GM12878 (cell line): ENCODE results near the gene CSMD2. TPM values are rescaled to one million over a fixed set of nuclear protein-coding genes. Genes with fewer than 3 reads are reported as not detected.

Experiments
- ATAC-seq: fragments of 200-7000 bp; cut with Tn5 transposase; 3 replicates; pipeline ENCODE4 v1.9.1; 2020; ENCODE audit warnings: mild to moderate bottlenecking, moderate library complexity
- BruUV-seq: library from RNA; stranded (reverse); fragments of 400-500 nt; replicated peaks from 2 replicates; lab custom pipeline; 2021; lab: Mats Ljungman, UMichigan
- CTCF ChIA-PET: fragments of 300-600 bp; sonication (Branson Sonifier 250); formaldehyde crosslinking; extraction: SDS; loops from one replicate; lab custom pipeline; 2021; ENCODE audit warnings: inconsistent platforms; lab: Yijun Ruan, JAX
- POLR2A ChIA-PET: fragments of 350-600 bp; formaldehyde crosslinking; extraction: SDS; loops from one replicate; lab custom pipeline; 2021; ENCODE audit warnings: inconsistent platforms; lab: Charles Lee
- RAD21 ChIA-PET: fragments of 300-600 bp; sonication (Branson Sonifier 250); formaldehyde crosslinking; loops from one replicate; lab custom pipeline; 2023; ENCODE audit warnings: antibody characterized with exemption; ENCODE audit not compliant: unreplicated experiment; lab: Charles Lee
- SMC1A ChIA-PET: fragments of 300-600 bp; sonication (Branson Sonifier 250); formaldehyde crosslinking; loops from one replicate; lab custom pipeline; 2023; ENCODE audit not compliant: unreplicated experiment, uncharacterized antibody; lab: Charles Lee
- DNase-seq: peaks from one replicate; pipeline ENCODE4 v3.0.0-alpha.2; 2011; ENCODE audit warnings: low read depth, low spot score
- FAIRE-seq: peaks from 3 replicates; lab custom pipeline; 2011; peaks lifted over from hg19 to GRCh38; lab: Jason Lieb, UNC
- H2AFZ ChIP-seq: 2 replicates; pipeline ENCODE4 v1.6.0; 2011; ENCODE audit warnings: low read depth, low read length, control low read depth; ENCODE audit not compliant: control insufficient read depth
- H3K27ac ChIP-seq: 2 replicates; pipeline ENCODE4 v1.5.1; 2011; ENCODE audit warnings: control low read depth; ENCODE audit not compliant: control insufficient read depth, insufficient read depth
- H3K27me3 ChIP-seq, 2 experiments: replicated peaks in 1 of 2; 2 replicates each; pipeline versions ENCODE4 v1.6.0 to v1.6.1; 2011; ENCODE audit warnings: low read length in 1 of 2; ENCODE audit not compliant: control insufficient read depth in 2 of 2, insufficient read depth in 2 of 2
- H3K36me3 ChIP-seq, 2 experiments: 2 replicates each; pipeline ENCODE4 v1.5.1; 2011; ENCODE audit warnings: low read length in 1 of 2; ENCODE audit not compliant: control insufficient read depth in 2 of 2, insufficient read depth in 2 of 2
- H3K4me1 ChIP-seq: 2 replicates; pipeline ENCODE4 v1.6.1; 2011; ENCODE audit warnings: mild to moderate bottlenecking, low read length, moderate library complexity, mixed read lengths; ENCODE audit not compliant: control insufficient read depth, insufficient read depth
- H3K4me2 ChIP-seq: 2 replicates; pipeline ENCODE4 v1.6.0; 2011; ENCODE audit warnings: control low read depth; ENCODE audit not compliant: control insufficient read depth, insufficient read depth
- H3K4me3 ChIP-seq: fragments of 200-600 bp; sonication (generic); 2 replicates; pipeline ENCODE4 v1.5.1; 2016
- H3K79me2 ChIP-seq: 2 replicates; pipeline ENCODE4 v1.6.0; 2011; ENCODE audit warnings: low read length; ENCODE audit not compliant: control insufficient read depth, insufficient read depth
- H3K9ac ChIP-seq: 2 replicates; pipeline ENCODE4 v1.8.0; 2011; ENCODE audit warnings: low read length, control low read depth, mixed read lengths; ENCODE audit not compliant: control insufficient read depth, insufficient read depth
- H3K9me3 ChIP-seq: replicated peaks from 3 replicates; pipeline ENCODE4 v1.5.1; 2011; ENCODE audit warnings: mild to moderate bottlenecking, low read length; ENCODE audit not compliant: control insufficient read depth, insufficient read depth
- H4K20me1 ChIP-seq: 2 replicates; pipeline ENCODE4 v1.6.0; 2011; ENCODE audit not compliant: control insufficient read depth, insufficient read depth
- CHD1 ChIP-seq: IDR thresholded peaks from 2 replicates; pipeline ENCODE4 v1.6.1; 2012; ENCODE audit warnings: low read depth, low read length, improper control_type of control experiment
- DPF2 ChIP-seq: fragments of 450-650 bp; IDR thresholded peaks from 2 replicates; pipeline ENCODE4 v1.6.1; 2017; ENCODE audit warnings: mild to moderate bottlenecking
- NR2C2 ChIP-seq: IDR thresholded peaks from 2 replicates; pipeline ENCODE4 v1.6.1; 2011; ENCODE audit warnings: borderline replicate concordance, low read depth; ENCODE audit not compliant: control insufficient read depth, insufficient read length
- POLR2AphosphoS2 ChIP-seq: IDR thresholded peaks from 2 replicates; pipeline ENCODE4 v1.6.1; 2011; ENCODE audit warnings: low read depth, mild to moderate bottlenecking, low read length, improper control_type of control experiment, moderate library complexity
- RAD21 ChIP-seq: IDR thresholded peaks from 2 replicates; pipeline ENCODE4 v1.6.1; 2011; ENCODE audit warnings: mild to moderate bottlenecking, low read depth, low read length, moderate library complexity; ENCODE audit not compliant: insufficient read depth
- RBBP5 ChIP-seq: fragments of 200-600 bp; sonication (generic); conservative IDR thresholded peaks from 2 replicates; pipeline ENCODE4 v1.6.1; 2016
- SMARCA5 ChIP-seq: fragments of 450-650 bp; IDR thresholded peaks from 2 replicates; pipeline ENCODE4 v1.6.1; 2017; ENCODE audit warnings: mild to moderate bottlenecking
- TCF12 ChIP-seq: IDR thresholded peaks from 2 replicates; pipeline ENCODE4 v1.6.1; 2011; ENCODE audit warnings: low read depth, mild to moderate bottlenecking, low read length
- WGBS: methylation state at CpG from one replicate; pipeline ENCODE4 v1.1.6; 2016; ENCODE audit warnings: low lambda C conversion rate; ENCODE audit not compliant: insufficient replicate concordance, insufficient coverage; ENCODE audit errors: missing lambda C conversion rate; 5-methylcytosine and 5-hydroxymethylcytosine counted together
- in situ Hi-C: fragments of 300-500 bp; cut with MboI; formaldehyde crosslinking; loops from 9 replicates; pipeline ENCODE4 v1.14.3; 2018; ENCODE audit warnings: mixed read lengths
- intact Hi-C: fragments of 100-400 bp; cut with micrococcal nuclease; formaldehyde crosslinking; loops from one replicate; pipeline ENCODE4 v1.14.2; 2022; ENCODE audit not compliant: unreplicated experiment
- polyA plus RNA-seq, 11 experiments: library from polyadenylated mRNA; depleted of rRNA in 4 of 11; unstranded in 6 of 11; stranded (reverse) in 5 of 11; fragments of >200 nt; fragmentation: Nextera tagmentation in 4 of 11; fragmentation: Illumina TruSeq in 1 of 11; extraction: Ambion mirVana in 4 of 11; extraction: Trizol in 1 of 11; gene quantifications; 1 replicate in 1 of 11; 2 replicates in 10 of 11; pipeline versions ENCODE4 v1.2.1 to v1.2.3, GENCODE V29; 2011 to 2016; ENCODE audit warnings: inconsistent platforms in 2 of 11, missing spikeins in 2 of 11, low read depth in 1 of 11
- total RNA-seq, 4 experiments: library from RNA; depleted of rRNA in 3 of 4; stranded (reverse); fragments of >200 nt in 3 of 4; fragmentation: Illumina TruSeq in 1 of 4; extraction: Trizol in 1 of 4; gene quantifications; 2 replicates each; pipeline versions ENCODE4 v1.2.1 to v1.2.3, GENCODE V29; 2013 to 2021
- TF ChIP-seq, protein P1 (sequence below): IDR thresholded peaks from 2 replicates; pipeline ENCODE4 v1.6.1; 2012; ENCODE audit warnings: low read depth, low read length, improper control_type of control experiment
- TF ChIP-seq, protein P2 (sequence below): IDR thresholded peaks from 2 replicates; pipeline ENCODE4 v1.6.1; 2011; ENCODE audit warnings: mild to moderate bottlenecking, low read depth, low read length, moderate library complexity; ENCODE audit not compliant: insufficient replicate concordance
- TF ChIP-seq, protein P3 (sequence below): fragments of 450-650 bp; IDR thresholded peaks from 2 replicates; pipeline ENCODE4 v1.6.1; 2017; ENCODE audit warnings: low read depth, mild to moderate bottlenecking, moderate library complexity
- TF ChIP-seq, protein P4 (sequence below): fragments of 450-650 bp; IDR thresholded peaks from 2 replicates; pipeline ENCODE4 v1.6.1; 2016; ENCODE audit warnings: mild to moderate bottlenecking

Gene CSMD2
- total and polyA plus RNA-seq, 10 of the 15 experiments (the other 5 are each of a cell fraction or from before 2014, with no cell fraction given), result under 0.01 TPM; not detected in 9

DNA sequence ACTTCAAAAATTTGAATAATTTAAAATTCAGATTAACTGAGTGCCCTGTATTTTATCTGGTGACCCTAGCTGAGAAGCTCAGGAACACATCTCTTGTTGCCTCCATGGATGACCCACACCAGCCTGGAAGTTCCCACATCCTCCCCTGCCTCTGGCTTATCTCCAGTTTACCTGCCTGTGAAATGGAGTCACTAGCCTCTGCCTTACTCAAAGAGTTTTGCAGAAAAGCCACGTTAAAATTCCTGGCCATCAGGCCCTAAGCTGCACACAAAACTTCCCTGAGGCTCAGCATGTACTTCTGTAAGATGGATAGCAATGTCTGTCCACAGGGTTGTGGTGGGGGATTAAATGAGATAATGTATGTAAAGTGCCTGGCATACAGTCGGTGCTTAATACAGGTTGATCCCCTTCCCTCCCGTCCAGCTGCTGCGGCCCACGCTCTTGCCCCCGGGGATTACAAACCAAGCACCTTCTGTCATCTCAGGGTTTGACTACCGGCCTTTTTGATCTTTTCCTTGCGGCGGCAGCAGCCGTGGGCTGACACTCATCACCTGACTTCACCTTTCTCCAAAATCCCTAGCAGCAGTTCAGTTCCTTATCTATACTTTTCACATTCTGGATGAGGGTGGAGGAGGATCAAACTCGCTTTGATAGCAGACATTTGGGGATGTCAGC, 136.5 kb downstream of the CSMD2 start:
- SMC1A ChIA-PET, result no interaction called here
- intact Hi-C loops, result no loop called here
- Histone ChIP-seq H3K27me3 (peaks cover 0 to 2% of the 10 kb centered on the region in 2 experiments; a peak in 1 of 4 replicates), H3K4me2 (no peak overlapping the region), H3K9ac (no peak overlapping the region), H3K79me2 (no peaks in the 10 kb centered on the region), H2AFZ (no peak overlapping the region), H3K36me3 (no peaks in the 10 kb centered on the region), H3K4me1 (no peaks in the 10 kb centered on the region), H3K9me3 (no peaks in the 10 kb centered on the region), H3K27ac (no peak overlapping the region), H4K20me1 (no peaks in the 10 kb centered on the region), H3K4me3 (no peak overlapping the region)
- CTCF ChIA-PET, result no interaction called here
- ATAC-seq (no peak), DNase-seq (no peak), FAIRE-seq (no peak)
- 35% methylated on average over 11 of the region's 11 CpGs for WGBS
- POLR2A ChIA-PET, result interaction anchor here (0.6 kb wide), 1 partner anchor 871 kb away, joined by 6 read pairs; no protein-coding TSS in a partner anchor
- TF ChIP-seq NR2C2, result no peak
- TF ChIP-seq, protein P1, sequence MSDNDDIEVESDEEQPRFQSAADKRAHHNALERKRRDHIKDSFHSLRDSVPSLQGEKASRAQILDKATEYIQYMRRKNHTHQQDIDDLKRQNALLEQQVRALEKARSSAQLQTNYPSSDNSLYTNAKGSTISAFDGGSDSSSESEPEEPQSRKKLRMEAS, result no peak
- no peak for TF ChIP-seq TCF12
- in situ Hi-C loops, result no loop called here
- RAD21 ChIA-PET, result no interaction called here
- no TSS peak for BruUV-seq

DNA sequence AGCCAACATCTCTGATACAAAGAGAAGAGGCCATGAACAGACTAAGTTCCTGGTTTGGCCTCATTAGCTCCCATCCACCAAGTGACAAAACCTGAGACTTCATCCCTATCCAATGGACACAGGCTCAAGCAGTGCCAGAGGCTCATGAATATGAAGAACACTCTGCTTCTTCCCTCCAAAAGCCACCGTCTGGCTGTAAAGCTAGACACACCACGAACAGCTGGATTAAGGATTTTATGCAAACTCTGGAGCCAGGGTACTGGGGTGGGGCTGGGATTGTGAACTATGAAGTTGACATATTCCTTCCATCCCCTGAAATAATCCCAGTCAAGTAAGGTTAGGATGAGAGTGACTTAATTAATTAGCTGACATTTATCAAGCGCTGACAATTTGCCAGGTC, 139.4 kb downstream of the CSMD2 start:
- CTCF ChIA-PET, result interaction anchor here (1.6 kb wide), 1 partner anchor 11 kb away, joined by 12 read pairs; no protein-coding TSS in a partner anchor
- BruUV-seq, result no TSS peak
- Histone ChIP-seq H3K27me3 (no peaks in the 10 kb centered on the region), H3K4me2 (no peak overlapping the region), H3K4me3 (no peak overlapping the region), H3K9me3 (no peaks in the 10 kb centered on the region), H3K27ac (no peak overlapping the region), H3K4me1 (no peaks in the 10 kb centered on the region), H2AFZ (no peak overlapping the region), H4K20me1 (no peaks in the 10 kb centered on the region), H3K79me2 (no peaks in the 10 kb centered on the region), H3K9ac (no peak overlapping the region), H3K36me3 (no peaks in the 10 kb centered on the region)
- in situ Hi-C loops, result no loop called here
- DNase-seq (no peak), ATAC-seq (no peak), FAIRE-seq (no peak)
- intact Hi-C loops, result no loop called here
- RAD21 ChIA-PET, result no interaction called here
- SMC1A ChIA-PET, result no interaction called here
- POLR2A ChIA-PET, result no interaction called here
- 32% methylated on average over 3 of the region's 3 CpGs for WGBS
- TF ChIP-seq, protein P2, sequence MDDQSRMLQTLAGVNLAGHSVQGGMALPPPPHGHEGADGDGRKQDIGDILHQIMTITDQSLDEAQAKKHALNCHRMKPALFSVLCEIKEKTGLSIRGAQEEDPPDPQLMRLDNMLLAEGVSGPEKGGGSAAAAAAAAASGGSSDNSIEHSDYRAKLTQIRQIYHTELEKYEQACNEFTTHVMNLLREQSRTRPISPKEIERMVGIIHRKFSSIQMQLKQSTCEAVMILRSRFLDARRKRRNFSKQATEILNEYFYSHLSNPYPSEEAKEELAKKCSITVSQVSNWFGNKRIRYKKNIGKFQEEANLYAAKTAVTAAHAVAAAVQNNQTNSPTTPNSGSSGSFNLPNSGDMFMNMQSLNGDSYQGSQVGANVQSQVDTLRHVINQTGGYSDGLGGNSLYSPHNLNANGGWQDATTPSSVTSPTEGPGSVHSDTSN, result no peak
- TF ChIP-seq POLR2AphosphoS2, result no peak
- no peak for TF ChIP-seq DPF2
- no peak for TF ChIP-seq TCF12
- no peak for TF ChIP-seq RAD21
- TF ChIP-seq, protein P3, sequence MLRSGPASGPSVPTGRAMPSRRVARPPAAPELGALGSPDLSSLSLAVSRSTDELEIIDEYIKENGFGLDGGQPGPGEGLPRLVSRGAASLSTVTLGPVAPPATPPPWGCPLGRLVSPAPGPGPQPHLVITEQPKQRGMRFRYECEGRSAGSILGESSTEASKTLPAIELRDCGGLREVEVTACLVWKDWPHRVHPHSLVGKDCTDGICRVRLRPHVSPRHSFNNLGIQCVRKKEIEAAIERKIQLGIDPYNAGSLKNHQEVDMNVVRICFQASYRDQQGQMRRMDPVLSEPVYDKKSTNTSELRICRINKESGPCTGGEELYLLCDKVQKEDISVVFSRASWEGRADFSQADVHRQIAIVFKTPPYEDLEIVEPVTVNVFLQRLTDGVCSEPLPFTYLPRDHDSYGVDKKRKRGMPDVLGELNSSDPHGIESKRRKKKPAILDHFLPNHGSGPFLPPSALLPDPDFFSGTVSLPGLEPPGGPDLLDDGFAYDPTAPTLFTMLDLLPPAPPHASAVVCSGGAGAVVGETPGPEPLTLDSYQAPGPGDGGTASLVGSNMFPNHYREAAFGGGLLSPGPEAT, result no peak
- no peak for TF ChIP-seq SMARCA5
- no peak for TF ChIP-seq RBBP5
- TF ChIP-seq, protein P4, sequence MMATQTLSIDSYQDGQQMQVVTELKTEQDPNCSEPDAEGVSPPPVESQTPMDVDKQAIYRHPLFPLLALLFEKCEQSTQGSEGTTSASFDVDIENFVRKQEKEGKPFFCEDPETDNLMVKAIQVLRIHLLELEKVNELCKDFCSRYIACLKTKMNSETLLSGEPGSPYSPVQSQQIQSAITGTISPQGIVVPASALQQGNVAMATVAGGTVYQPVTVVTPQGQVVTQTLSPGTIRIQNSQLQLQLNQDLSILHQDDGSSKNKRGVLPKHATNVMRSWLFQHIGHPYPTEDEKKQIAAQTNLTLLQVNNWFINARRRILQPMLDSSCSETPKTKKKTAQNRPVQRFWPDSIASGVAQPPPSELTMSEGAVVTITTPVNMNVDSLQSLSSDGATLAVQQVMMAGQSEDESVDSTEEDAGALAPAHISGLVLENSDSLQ, result no peak
- no peak for TF ChIP-seq CHD1
